Retinal pigment epithelial cell (primary cell): ENCODE data around the gene DNAL1.

Source experiments
- DNase-seq: peaks from one replicate; pipeline ENCODE4 v3.0.0-alpha.2; 2010; ENCODE audit warnings: low read depth
- H3K4me3 ChIP-seq: 2 replicates; pipeline ENCODE4 v1.5.1; 2011; ENCODE audit warnings: mild to moderate bottlenecking, low read length, control low read depth, moderate library complexity
- TF ChIP-seq, protein P1 (sequence below): conservative IDR thresholded peaks from 2 replicates; pipeline ENCODE4 v1.5.1; 2011; ENCODE audit warnings: low read depth, low read length, control low read depth, inconsistent platforms

Gene DNAL1

DNA sequence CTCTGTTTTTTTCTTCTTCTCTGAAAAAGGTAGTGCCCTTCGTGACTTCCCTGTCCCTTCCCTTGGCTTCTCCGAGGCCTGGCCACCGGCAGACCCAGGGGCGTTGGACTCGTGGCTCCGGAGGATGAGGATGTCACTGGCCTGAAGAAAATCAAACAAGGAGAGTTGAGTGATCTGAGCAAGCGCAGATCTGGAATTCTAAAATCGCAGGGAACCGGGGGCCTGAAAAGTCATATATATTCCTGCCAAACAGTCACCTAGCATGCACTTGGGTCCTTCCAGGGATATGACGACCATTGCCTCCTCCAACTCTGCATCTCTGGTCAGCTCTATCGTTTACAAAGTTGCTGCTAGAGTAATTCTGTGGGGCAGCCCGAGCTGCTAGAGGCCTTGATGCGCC is 74.6 kb downstream of the DNAL1 start:
- DNase-seq, result no peak
- no peak overlapping the region for H3K4me3 ChIP-seq
- TF ChIP-seq, protein P1, sequence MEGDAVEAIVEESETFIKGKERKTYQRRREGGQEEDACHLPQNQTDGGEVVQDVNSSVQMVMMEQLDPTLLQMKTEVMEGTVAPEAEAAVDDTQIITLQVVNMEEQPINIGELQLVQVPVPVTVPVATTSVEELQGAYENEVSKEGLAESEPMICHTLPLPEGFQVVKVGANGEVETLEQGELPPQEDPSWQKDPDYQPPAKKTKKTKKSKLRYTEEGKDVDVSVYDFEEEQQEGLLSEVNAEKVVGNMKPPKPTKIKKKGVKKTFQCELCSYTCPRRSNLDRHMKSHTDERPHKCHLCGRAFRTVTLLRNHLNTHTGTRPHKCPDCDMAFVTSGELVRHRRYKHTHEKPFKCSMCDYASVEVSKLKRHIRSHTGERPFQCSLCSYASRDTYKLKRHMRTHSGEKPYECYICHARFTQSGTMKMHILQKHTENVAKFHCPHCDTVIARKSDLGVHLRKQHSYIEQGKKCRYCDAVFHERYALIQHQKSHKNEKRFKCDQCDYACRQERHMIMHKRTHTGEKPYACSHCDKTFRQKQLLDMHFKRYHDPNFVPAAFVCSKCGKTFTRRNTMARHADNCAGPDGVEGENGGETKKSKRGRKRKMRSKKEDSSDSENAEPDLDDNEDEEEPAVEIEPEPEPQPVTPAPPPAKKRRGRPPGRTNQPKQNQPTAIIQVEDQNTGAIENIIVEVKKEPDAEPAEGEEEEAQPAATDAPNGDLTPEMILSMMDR, result no peak

DNA sequence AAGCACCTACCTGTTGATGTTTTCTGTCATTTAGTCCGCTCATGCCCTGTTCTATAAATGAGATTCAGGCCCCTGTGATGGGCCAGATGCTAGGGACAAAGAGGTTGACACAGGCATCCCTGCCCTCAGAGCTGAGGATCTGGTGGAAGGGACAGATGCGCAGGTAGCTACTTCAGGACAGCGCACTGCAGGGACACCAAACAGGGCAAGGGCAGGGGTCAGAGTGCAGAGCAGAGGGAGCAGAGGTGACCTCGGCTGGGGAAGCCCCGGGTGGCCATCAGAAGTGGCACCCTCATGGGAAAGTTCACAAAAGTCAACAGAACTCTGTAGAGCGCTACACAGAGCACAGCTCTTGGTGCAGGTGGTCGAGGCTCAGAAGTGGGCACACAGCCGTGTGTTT is 75.0 kb downstream of the DNAL1 start:
- DNase-seq, result no peak
- TF ChIP-seq, protein P1, result no peak
- no peak overlapping the region for H3K4me3 ChIP-seq

DNA sequence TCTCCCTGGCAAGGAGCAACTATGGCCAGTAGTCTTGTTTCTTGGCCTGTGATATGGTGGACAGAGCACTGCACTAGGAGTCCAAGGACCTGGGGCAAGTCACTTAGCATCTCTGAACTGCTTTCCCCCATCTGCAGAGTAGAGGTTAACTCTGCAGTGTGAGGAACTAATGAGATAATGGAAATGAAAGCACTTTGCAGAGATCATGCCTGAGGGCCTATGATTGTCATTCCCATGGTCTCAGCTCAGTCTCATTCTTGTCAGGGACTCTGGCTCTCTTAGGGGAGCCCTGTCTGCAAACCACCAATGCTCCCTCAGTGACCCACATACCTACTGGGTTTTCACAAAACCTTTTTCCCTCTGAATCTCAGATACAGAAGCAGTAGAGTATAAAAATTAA is 75.8 kb downstream of the DNAL1 start:
- TF ChIP-seq, protein P1, result no peak
- no peak overlapping the region for H3K4me3 ChIP-seq
- DNase-seq, result no peak

DNA sequence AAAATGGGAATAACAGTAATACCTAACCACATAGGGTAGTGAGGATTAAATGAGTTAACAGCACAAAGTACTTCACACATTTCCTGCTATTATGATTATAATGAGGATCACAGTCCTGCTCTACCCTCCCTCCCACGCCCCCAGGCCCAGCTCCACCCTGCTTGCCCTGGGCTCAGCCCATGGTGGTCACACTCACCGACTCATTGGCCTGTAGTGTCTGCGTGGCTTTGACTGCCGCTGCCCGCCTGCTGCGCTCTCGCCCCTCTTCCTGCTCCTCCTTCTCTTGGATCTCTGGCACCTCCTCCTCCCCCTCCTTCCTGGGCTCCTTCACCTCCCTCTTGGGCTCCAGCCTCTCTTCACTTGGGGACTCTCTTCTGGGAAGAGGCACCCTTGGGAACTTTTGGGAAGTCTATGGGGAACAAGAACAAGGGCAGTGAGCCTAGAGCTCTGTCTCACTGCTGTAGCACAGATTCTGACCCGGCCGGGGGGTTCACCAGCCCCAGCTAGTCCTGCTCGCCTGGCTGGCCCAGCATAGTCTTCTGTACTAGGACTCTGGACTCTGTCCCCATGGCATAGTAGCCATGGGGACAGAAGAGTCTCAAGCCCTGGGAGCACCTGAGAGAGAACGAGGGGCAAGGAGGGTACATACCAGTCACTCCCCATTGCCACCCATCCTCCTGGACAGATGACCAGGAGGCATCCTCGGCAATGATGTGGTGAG is 76.5 kb downstream of the DNAL1 start:
- no peak for DNase-seq
- H3K4me3 ChIP-seq, result no peak overlapping the region
- TF ChIP-seq, protein P1, result no peak

DNA sequence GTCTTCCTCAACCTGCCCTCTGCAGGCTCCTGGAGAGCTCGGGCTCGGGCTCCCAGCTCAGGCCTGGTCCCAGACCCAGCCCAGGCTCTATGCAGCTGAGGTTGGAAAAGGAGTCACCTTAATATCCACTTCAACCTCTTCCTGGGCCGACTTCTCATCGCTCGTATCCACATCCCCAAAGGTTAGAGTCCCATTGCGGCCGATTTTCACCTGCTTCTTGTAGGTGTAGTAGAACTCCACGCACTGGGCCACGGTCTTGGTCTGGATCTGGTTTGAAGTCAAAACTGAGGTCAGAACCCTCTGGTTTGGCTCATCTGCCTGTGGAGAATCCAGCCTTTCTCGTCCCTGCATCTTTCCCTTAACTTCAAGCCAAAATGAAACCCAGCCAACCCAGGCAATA is 77.8 kb downstream of the DNAL1 start:
- TF ChIP-seq, protein P1, result no peak
- DNase-seq, result no peak
- H3K4me3 ChIP-seq, result no peak overlapping the region

DNA sequence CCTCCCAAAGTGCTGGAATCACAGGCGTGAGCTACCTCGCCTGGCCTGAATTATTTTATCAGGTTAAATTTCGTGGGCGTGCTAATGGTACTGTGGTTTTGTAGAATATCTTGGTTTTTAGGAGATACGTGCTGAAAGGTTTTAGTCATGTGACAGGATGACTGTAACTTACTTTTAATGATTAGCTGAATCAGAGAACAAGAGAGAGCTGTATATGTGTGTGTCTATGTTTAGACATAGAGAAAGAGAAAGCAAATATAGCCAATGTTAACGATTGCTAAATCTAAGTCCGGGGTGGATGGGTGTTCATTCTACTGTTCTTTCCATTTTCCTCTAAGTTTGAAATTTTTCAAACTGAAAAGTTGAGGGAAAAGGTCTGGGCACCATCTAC is 78.6 kb downstream of the DNAL1 start:
- TF ChIP-seq, protein P1, result no peak
- no peak for DNase-seq
- no peak overlapping the region for H3K4me3 ChIP-seq
